PC-9 (cell line): ENCODE results near the gene PLB1. TPM values are rescaled to one million over a fixed set of nuclear protein-coding genes. Genes with fewer than 3 reads are reported as not detected.

Source experiments
- BruUV-seq: library from RNA; stranded (reverse); fragments of 400-500 nt; replicated peaks from 2 replicates; lab custom pipeline; 2021; lab: Mats Ljungman, UMichigan
- CTCF ChIA-PET: fragments of 300-600 bp; sonication (Branson Sonifier 250); formaldehyde crosslinking; loops from one replicate; lab custom pipeline; 2022; ENCODE audit warnings: antibody characterized with exemption; lab: Charles Lee
- POLR2A ChIA-PET: fragments of 300-600 bp; sonication (Branson Sonifier 250); formaldehyde crosslinking; loops from one replicate; lab custom pipeline; 2022; ENCODE audit warnings: antibody characterized with exemption; ENCODE audit not compliant: unreplicated experiment; lab: Charles Lee
- DNase-seq, 2 experiments: peaks; one replicate each; pipeline versions ENCODE4 v3.0.0 to v3.0.0-alpha.2; 2015 to 2022; ENCODE audit warnings: mixed read lengths in 1 of 2
- H2AFZ ChIP-seq: fragments of 200-600 bp; sonication (generic); 2 replicates; pipeline ENCODE4 v1.8.1; 2017; ENCODE audit warnings: antibody characterized with exemption
- H3F3A ChIP-seq: fragments of 200-600 bp; sonication (generic); 2 replicates; pipeline ENCODE4 v1.8.1; 2017; ENCODE audit warnings: antibody characterized with exemption, mild to moderate bottlenecking, low read depth; ENCODE audit not compliant: insufficient read depth
- H3K27ac ChIP-seq: fragments of 200-600 bp; sonication (generic); 2 replicates; pipeline ENCODE4 v1.6.1; 2016; ENCODE audit warnings: mixed run types
- H3K27me3 ChIP-seq: fragments of 200-600 bp; sonication (generic); 2 replicates; pipeline ENCODE4 v1.6.1; 2016; ENCODE audit warnings: low read depth, mixed run types; ENCODE audit not compliant: insufficient read depth
- H3K36me3 ChIP-seq: fragments of 200-600 bp; sonication (generic); 2 replicates; pipeline ENCODE4 v1.6.1; 2016; ENCODE audit warnings: low read depth, mixed run types
- H3K4me1 ChIP-seq: fragments of 200-600 bp; sonication (generic); replicated peaks from 2 replicates; pipeline ENCODE4 v1.6.1; 2016; ENCODE audit warnings: mixed run types; ENCODE audit not compliant: insufficient read depth
- H3K4me2 ChIP-seq: fragments of 200-600 bp; sonication (generic); 2 replicates; pipeline ENCODE4 v1.6.1; 2017; ENCODE audit warnings: mixed run types
- H3K4me3 ChIP-seq: fragments of 200-600 bp; sonication (generic); 2 replicates; pipeline ENCODE4 v1.6.1; 2016; ENCODE audit warnings: mixed run types
- H3K79me2 ChIP-seq: fragments of 200-600 bp; sonication (generic); 2 replicates; pipeline ENCODE4 v1.6.1; 2017; ENCODE audit warnings: low read depth, mixed run types
- H3K9me2 ChIP-seq: fragments of 200-600 bp; sonication (generic); 2 replicates; pipeline ENCODE4 v1.8.1; 2017; ENCODE audit warnings: mild to moderate bottlenecking; ENCODE audit not compliant: insufficient read depth
- H3K9me3 ChIP-seq: fragments of 200-600 bp; sonication (generic); 2 replicates; pipeline ENCODE4 v1.8.1; 2016; ENCODE audit warnings: low read depth; ENCODE audit not compliant: insufficient read depth
- H4K20me1 ChIP-seq: fragments of 200-600 bp; sonication (generic); 2 replicates; pipeline ENCODE4 v1.8.1; 2017; ENCODE audit not compliant: insufficient read depth
- CTCF ChIP-seq: fragments of 200-600 bp; sonication (generic); conservative IDR thresholded peaks from 2 replicates; pipeline ENCODE4 v1.6.1; 2017; ENCODE audit warnings: mixed run types, antibody characterized with exemption, mild to moderate bottlenecking, moderate library complexity
- EZH2 ChIP-seq: fragments of 200-600 bp; sonication (generic); IDR thresholded peaks from 2 replicates; pipeline ENCODE4 v1.8.0; 2017; ENCODE audit warnings: antibody characterized with exemption, low read depth
- intact Hi-C: fragments of 100-400 bp; cut with micrococcal nuclease; formaldehyde crosslinking; loops from one replicate; pipeline ENCODE4 v1.10.0; 2022; ENCODE audit not compliant: unreplicated experiment
- total RNA-seq: library from RNA; stranded (reverse); gene quantifications from 2 replicates; pipeline ENCODE4 v1.2.3, GENCODE V29; 2021

PLB1 gene
- total RNA-seq, 1 experiment from 2014 or later = 2.7 TPM

GRCh38 chr2:28613633-28614501, 118.0 kb downstream of the PLB1 start:
- TSS peak; percentile 61 for BruUV-seq
- Histone ChIP-seq H3F3A (peaks cover 56% of the 10 kb centered on the region), H4K20me1 (no peaks in the 10 kb centered on the region), H3K9me2 (no peaks in the 10 kb centered on the region), H3K27ac (peak overlapping the region; percentile 96), H3K9me3 (no peaks in the 10 kb centered on the region), H3K36me3 (no peaks in the 10 kb centered on the region), H3K4me3 (peak overlapping the region; percentile 19; the same call in 1 of the 2 replicates), H3K27me3 (no peaks in the 10 kb centered on the region), H3K4me2 (peak overlapping the region; percentile 69), H3K79me2 (no peaks in the 10 kb centered on the region), H2AFZ (no peak overlapping the region), H3K4me1 (peaks cover 80% of the 10 kb centered on the region)
- intact Hi-C loops = loop anchor here (1.0 to 5.0 kb wide), 4 partner anchors 19 to 48 kb away; no protein-coding TSS in a partner anchor
- no peak for TF ChIP-seq CTCF
- TF ChIP-seq EZH2 = no peak
- POLR2A ChIA-PET = interaction anchor here (0.5 to 0.9 kb wide), 4 partner anchors 26 to 504 kb away, joined by 3 to 14 read pairs (median 6); no protein-coding TSS in a partner anchor
- CTCF ChIA-PET = no interaction called here
- peak; percentile 81 to 99 for DNase-seq

- POLR2A ChIA-PET = interaction anchor here (0.6 kb wide), 1 partner anchor 24 kb away, joined by 3 read pairs; no protein-coding TSS in a partner anchor
- Histone ChIP-seq H3K9me3 (no peaks in the 10 kb centered on the region), H3K27me3 (no peaks in the 10 kb centered on the region), H3K4me3 (no peak overlapping the region), H3K9me2 (no peaks in the 10 kb centered on the region), H2AFZ (no peak overlapping the region), H4K20me1 (no peaks in the 10 kb centered on the region), H3K4me1 (peaks cover 88% of the 10 kb centered on the region), H3K4me2 (no peak overlapping the region), H3K79me2 (no peaks in the 10 kb centered on the region), H3K27ac (no peak overlapping the region), H3F3A (peaks cover 49% of the 10 kb centered on the region), H3K36me3 (no peaks in the 10 kb centered on the region)
- CTCF ChIA-PET = no interaction called here
- no peak for DNase-seq
- no peak for TF ChIP-seq EZH2
- no peak for TF ChIP-seq CTCF
- no TSS peak for BruUV-seq
- intact Hi-C loops = loop anchor here (5.0 kb wide), 1 partner anchor 33 kb away; no protein-coding TSS in a partner anchor
These were observed 119.8 kb downstream of the PLB1 start for GRCh38 chr2:28615706-28616105.

GRCh38 chr2:28616396-28616999, 120.6 kb downstream of the PLB1 start:
- ChIA-PET POLR2A (no interaction called here), CTCF (interaction anchor here (0.6 kb wide), 1 partner anchor 48 kb away, joined by 6 read pairs; no protein-coding TSS in a partner anchor)
- TF ChIP-seq EZH2 (no peak), CTCF (no peak)
- intact Hi-C loops = loop anchor here (5.0 kb wide), 1 partner anchor 34 kb away; no protein-coding TSS in a partner anchor
- H3K4me2 ChIP-seq = no peak overlapping the region
- no peaks in the 10 kb centered on the region for H3K9me2 ChIP-seq
- H3K36me3 ChIP-seq = no peaks in the 10 kb centered on the region
- no peaks in the 10 kb centered on the region for H3K27me3 ChIP-seq
- H4K20me1 ChIP-seq = no peaks in the 10 kb centered on the region
- H3K79me2 ChIP-seq = no peaks in the 10 kb centered on the region
- no peak overlapping the region for H3K4me3 ChIP-seq
- BruUV-seq = no TSS peak
- DNase-seq = no peak
- H3K27ac ChIP-seq = no peak overlapping the region
- H2AFZ ChIP-seq = no peak overlapping the region
- peaks cover 88% of the 10 kb centered on the region for H3K4me1 ChIP-seq
- H3F3A ChIP-seq = peaks cover 49% of the 10 kb centered on the region
- no peaks in the 10 kb centered on the region for H3K9me3 ChIP-seq
